OCI-LY3 (cell line): ENCODE data around the gene IFNG-AS1.

ENCODE experiments used
- H2AFZ ChIP-seq: fragments of 200-600, 300-600 bp; shearing (Covaris generic); 2 replicates; pipeline ENCODE4 v1.6.0; 2014; ENCODE audit warnings: antibody characterized with exemption, low read depth, low read length
- H3K27ac ChIP-seq: fragments of 200-600, 300-600 bp; sonication (generic); 2 replicates; pipeline ENCODE4 v1.5.1; 2014; ENCODE audit warnings: mild to moderate bottlenecking, low read length, moderate library complexity, mixed read lengths
- H3K27me3 ChIP-seq: fragments of 200-600, 300-600 bp; sonication (generic); 2 replicates; pipeline ENCODE4 v1.6.1; 2014; ENCODE audit warnings: low read depth, low read length, mixed read lengths
- H3K36me3 ChIP-seq: fragments of 200-600, 300-600 bp; sonication (generic); replicated peaks from 2 replicates; pipeline ENCODE3; 2014; ENCODE audit warnings: low read depth, low read length, mixed read lengths
- H3K4me1 ChIP-seq: fragments of 300-600, 200-600 bp; sonication (generic); 2 replicates; pipeline ENCODE4 v1.6.1; 2014; ENCODE audit warnings: low read length, mixed read lengths
- H3K4me2 ChIP-seq: fragments of 200-600, 300-600 bp; sonication (generic); 2 replicates; pipeline ENCODE4 v1.6.1; 2014; ENCODE audit warnings: low read length, mixed read lengths
- H3K4me3 ChIP-seq: fragments of 300-600, 200-600 bp; sonication (generic); 2 replicates; pipeline ENCODE4 v1.5.1; 2014; ENCODE audit warnings: antibody characterized with exemption, mild to moderate bottlenecking, low read length, moderate library complexity
- H3K79me2 ChIP-seq: fragments of 300-600, 200-600 bp; shearing (Covaris generic); 2 replicates; pipeline ENCODE4 v1.6.1; 2014; ENCODE audit warnings: mild to moderate bottlenecking, low read length, mixed read lengths
- H3K9ac ChIP-seq: fragments of 300-600, 200-600 bp; shearing (Covaris generic); 2 replicates; pipeline ENCODE4 v1.6.0; 2014; ENCODE audit warnings: mild to moderate bottlenecking, low read length, moderate library complexity
- H3K9me3 ChIP-seq: fragments of 200-600, 300-600 bp; shearing (Covaris generic); 2 replicates; pipeline ENCODE4 v1.6.1; 2014; ENCODE audit warnings: low read length, mixed read lengths; ENCODE audit not compliant: insufficient read depth
- H4K20me1 ChIP-seq: fragments of 200-600, 300-600 bp; sonication (generic); 2 replicates; pipeline ENCODE4 v1.6.1; 2016; ENCODE audit warnings: low read length, mixed read lengths; ENCODE audit not compliant: insufficient read depth
- CTCF ChIP-seq: fragments of 200-600, 300-600 bp; sonication (generic); IDR thresholded peaks from 2 replicates; pipeline ENCODE4 v1.5.1; 2014; ENCODE audit warnings: antibody characterized with exemption, low read length, low read depth
- EZH2phosphoT487 ChIP-seq: fragments of 200-600 bp; shearing (Covaris generic); IDR thresholded peaks from 2 replicates; pipeline ENCODE4 v1.6.1; 2018; ENCODE audit warnings: antibody characterized with exemption, mixed run types, low read depth

IFNG-AS1 gene

GRCh38 chr12:68012712-68013111 is 23.5 kb downstream of the IFNG-AS1 start:
- H2AFZ ChIP-seq: no peak overlapping the region
- H3K79me2 ChIP-seq: no peaks in the 10 kb centered on the region
- no peaks in the 10 kb centered on the region for H4K20me1 ChIP-seq
- H3K9me3 ChIP-seq: no peaks in the 10 kb centered on the region
- no peak for TF ChIP-seq EZH2phosphoT487
- TF ChIP-seq CTCF: no peak
- H3K4me3 ChIP-seq: no peak overlapping the region
- H3K27me3 ChIP-seq: no peaks in the 10 kb centered on the region
- no peak overlapping the region for H3K4me2 ChIP-seq
- no peaks in the 10 kb centered on the region for H3K36me3 ChIP-seq
- H3K9ac ChIP-seq: no peak overlapping the region
- H3K27ac ChIP-seq: no peak overlapping the region
- no peaks in the 10 kb centered on the region for H3K4me1 ChIP-seq

- no peak overlapping the region for H3K4me2 ChIP-seq
- TF ChIP-seq EZH2phosphoT487: no peak
- no peak for TF ChIP-seq CTCF
- no peak overlapping the region for H3K27ac ChIP-seq
- H3K79me2 ChIP-seq: no peaks in the 10 kb centered on the region
- no peaks in the 10 kb centered on the region for H3K36me3 ChIP-seq
- no peaks in the 10 kb centered on the region for H3K9me3 ChIP-seq
- no peak overlapping the region for H2AFZ ChIP-seq
- no peaks in the 10 kb centered on the region for H3K4me1 ChIP-seq
- H3K4me3 ChIP-seq: no peak overlapping the region
- H3K9ac ChIP-seq: no peak overlapping the region
- no peaks in the 10 kb centered on the region for H3K27me3 ChIP-seq
- H4K20me1 ChIP-seq: no peaks in the 10 kb centered on the region
Measured at GRCh38 chr12:68013181-68013580, 23.9 kb downstream of the IFNG-AS1 start.

GRCh38 chr12:68016136-68016535 is 26.9 kb downstream of the IFNG-AS1 start:
- no peaks in the 10 kb centered on the region for H3K9me3 ChIP-seq
- no peak overlapping the region for H2AFZ ChIP-seq
- no peak overlapping the region for H3K4me2 ChIP-seq
- H3K36me3 ChIP-seq: no peaks in the 10 kb centered on the region
- no peaks in the 10 kb centered on the region for H3K4me1 ChIP-seq
- no peak overlapping the region for H3K27ac ChIP-seq
- no peak for TF ChIP-seq EZH2phosphoT487
- no peak for TF ChIP-seq CTCF
- H3K79me2 ChIP-seq: no peaks in the 10 kb centered on the region
- H3K9ac ChIP-seq: no peak overlapping the region
- H3K27me3 ChIP-seq: no peaks in the 10 kb centered on the region
- H3K4me3 ChIP-seq: no peak overlapping the region
- H4K20me1 ChIP-seq: no peaks in the 10 kb centered on the region

GRCh38 chr12:68018315-68018714 is 29.1 kb downstream of the IFNG-AS1 start:
- Histone ChIP-seq H4K20me1 (no peaks in the 10 kb centered on the region), H2AFZ (no peak overlapping the region), H3K9me3 (no peaks in the 10 kb centered on the region), H3K27ac (no peak overlapping the region), H3K27me3 (no peaks in the 10 kb centered on the region), H3K4me3 (no peak overlapping the region), H3K4me1 (no peaks in the 10 kb centered on the region), H3K79me2 (no peaks in the 10 kb centered on the region), H3K9ac (no peak overlapping the region), H3K4me2 (no peak overlapping the region), H3K36me3 (no peaks in the 10 kb centered on the region)
- no peak for TF ChIP-seq EZH2phosphoT487
- no peak for TF ChIP-seq CTCF
